T47D (cell line): ENCODE measurements around the gene DPYSL5.

Experiments used
- DNase-seq, 2 experiments: peaks; one replicate each; pipeline versions ENCODE4 v3.0.0 to v3.0.0-alpha.2; 2011 to 2012; ENCODE audit warnings: low read depth in 1 of 2, low spot score in 1 of 2
- JUND ChIP-seq: IDR thresholded peaks from 2 replicates; pipeline ENCODE4 v1.6.1; 2012; ENCODE audit warnings: low read depth
- in situ Hi-C: cut with HindIII; loops from 2 replicates; pipeline ENCODE4 v1.10.0; 2016; ENCODE audit warnings: low sequenced_read_pairs, low pct_unique_long_range_greater_than_20kb

DPYSL5 gene

GRCh38 chr2:26904839-26905238 lies 56.9 kb downstream of the DPYSL5 start:
- no peak for TF ChIP-seq JUND
- DNase-seq = no peak
- in situ Hi-C loops = no loop called here

GRCh38 chr2:26905341-26906198 lies 57.6 kb downstream of the DPYSL5 start:
- no peak for TF ChIP-seq JUND
- no peak for DNase-seq
- in situ Hi-C loops = no loop called here

GRCh38 chr2:26907416-26907815 lies 59.5 kb downstream of the DPYSL5 start:
- DNase-seq = no peak
- no peak for TF ChIP-seq JUND
- in situ Hi-C loops = no loop called here

GRCh38 chr2:26910176-26910575 lies 62.2 kb downstream of the DPYSL5 start:
- in situ Hi-C loops = no loop called here
- DNase-seq = no peak
- TF ChIP-seq JUND = no peak

- no peak for TF ChIP-seq JUND
- DNase-seq = no peak
- in situ Hi-C loops = no loop called here
These were observed 64.3 kb downstream of the DPYSL5 start for GRCh38 chr2:26911911-26912861.

- DNase-seq = no peak
- in situ Hi-C loops = no loop called here
- no peak for TF ChIP-seq JUND
These were observed 65.7 kb downstream of the DPYSL5 start for GRCh38 chr2:26913606-26913998.

- DNase-seq = no peak
- no peak for TF ChIP-seq JUND
- in situ Hi-C loops = no loop called here
These were observed 66.2 kb downstream of the DPYSL5 start for GRCh38 chr2:26913999-26914658.

GRCh38 chr2:26914659-26915310 lies 66.9 kb downstream of the DPYSL5 start:
- TF ChIP-seq JUND = no peak
- DNase-seq = no peak
- in situ Hi-C loops = no loop called here

- in situ Hi-C loops = no loop called here
- no peak for DNase-seq
- TF ChIP-seq JUND = no peak
These were observed 67.4 kb downstream of the DPYSL5 start for GRCh38 chr2:26915316-26915715.

GRCh38 chr2:26916128-26916692 lies 68.3 kb downstream of the DPYSL5 start:
- TF ChIP-seq JUND = no peak
- in situ Hi-C loops = no loop called here
- no peak for DNase-seq

- no peak for DNase-seq
- no peak for TF ChIP-seq JUND
- in situ Hi-C loops = no loop called here
These were observed 69.4 kb downstream of the DPYSL5 start for GRCh38 chr2:26917135-26917836.
